GM12878 (cell line): ENCODE measurements around the gene EPB41L4A. TPM values are rescaled to one million over a fixed set of nuclear protein-coding genes. Genes with fewer than 3 reads are reported as not detected.

ENCODE experiments used
- ATAC-seq: fragments of 200-7000 bp; cut with Tn5 transposase; 3 replicates; pipeline ENCODE4 v1.9.1; 2020; ENCODE audit warnings: mild to moderate bottlenecking, moderate library complexity
- BruUV-seq: library from RNA; stranded (reverse); fragments of 400-500 nt; replicated peaks from 2 replicates; lab custom pipeline; 2021; lab: Mats Ljungman, UMichigan
- CTCF ChIA-PET: fragments of 300-600 bp; sonication (Branson Sonifier 250); formaldehyde crosslinking; extraction: SDS; loops from one replicate; lab custom pipeline; 2021; ENCODE audit warnings: inconsistent platforms; lab: Yijun Ruan, JAX
- POLR2A ChIA-PET: fragments of 350-600 bp; formaldehyde crosslinking; extraction: SDS; loops from one replicate; lab custom pipeline; 2021; ENCODE audit warnings: inconsistent platforms; lab: Charles Lee
- RAD21 ChIA-PET: fragments of 300-600 bp; sonication (Branson Sonifier 250); formaldehyde crosslinking; loops from one replicate; lab custom pipeline; 2023; ENCODE audit warnings: antibody characterized with exemption; ENCODE audit not compliant: unreplicated experiment; lab: Charles Lee
- SMC1A ChIA-PET: fragments of 300-600 bp; sonication (Branson Sonifier 250); formaldehyde crosslinking; loops from one replicate; lab custom pipeline; 2023; ENCODE audit not compliant: unreplicated experiment, uncharacterized antibody; lab: Charles Lee
- DNase-seq: peaks from one replicate; pipeline ENCODE4 v3.0.0-alpha.2; 2011; ENCODE audit warnings: low read depth, low spot score
- FAIRE-seq: peaks from 3 replicates; lab custom pipeline; 2011; peaks lifted over from hg19 to GRCh38; lab: Jason Lieb, UNC
- H2AFZ ChIP-seq: 2 replicates; pipeline ENCODE4 v1.6.0; 2011; ENCODE audit warnings: low read depth, low read length, control low read depth; ENCODE audit not compliant: control insufficient read depth
- H3K27ac ChIP-seq: 2 replicates; pipeline ENCODE4 v1.5.1; 2011; ENCODE audit warnings: control low read depth; ENCODE audit not compliant: control insufficient read depth, insufficient read depth
- H3K27me3 ChIP-seq, 2 experiments: replicated peaks in 1 of 2; 2 replicates each; pipeline versions ENCODE4 v1.6.0 to v1.6.1; 2011; ENCODE audit warnings: low read length in 1 of 2; ENCODE audit not compliant: control insufficient read depth in 2 of 2, insufficient read depth in 2 of 2
- H3K36me3 ChIP-seq, 2 experiments: 2 replicates each; pipeline ENCODE4 v1.5.1; 2011; ENCODE audit warnings: low read length in 1 of 2; ENCODE audit not compliant: control insufficient read depth in 2 of 2, insufficient read depth in 2 of 2
- H3K4me1 ChIP-seq: 2 replicates; pipeline ENCODE4 v1.6.1; 2011; ENCODE audit warnings: mild to moderate bottlenecking, low read length, moderate library complexity, mixed read lengths; ENCODE audit not compliant: control insufficient read depth, insufficient read depth
- H3K4me2 ChIP-seq: 2 replicates; pipeline ENCODE4 v1.6.0; 2011; ENCODE audit warnings: control low read depth; ENCODE audit not compliant: control insufficient read depth, insufficient read depth
- H3K4me3 ChIP-seq: fragments of 200-600 bp; sonication (generic); 2 replicates; pipeline ENCODE4 v1.5.1; 2016
- H3K79me2 ChIP-seq: 2 replicates; pipeline ENCODE4 v1.6.0; 2011; ENCODE audit warnings: low read length; ENCODE audit not compliant: control insufficient read depth, insufficient read depth
- H3K9ac ChIP-seq: 2 replicates; pipeline ENCODE4 v1.8.0; 2011; ENCODE audit warnings: low read length, control low read depth, mixed read lengths; ENCODE audit not compliant: control insufficient read depth, insufficient read depth
- H3K9me3 ChIP-seq: replicated peaks from 3 replicates; pipeline ENCODE4 v1.5.1; 2011; ENCODE audit warnings: mild to moderate bottlenecking, low read length; ENCODE audit not compliant: control insufficient read depth, insufficient read depth
- H4K20me1 ChIP-seq: 2 replicates; pipeline ENCODE4 v1.6.0; 2011; ENCODE audit not compliant: control insufficient read depth, insufficient read depth
- ESRRA ChIP-seq: IDR thresholded peaks from 2 replicates; pipeline ENCODE4 v1.6.1; 2012; ENCODE audit warnings: mild to moderate bottlenecking, low read length, improper control_type of control experiment
- JUND ChIP-seq: IDR thresholded peaks from 2 replicates; pipeline ENCODE4 v1.6.1; 2012; ENCODE audit warnings: low read depth, mild to moderate bottlenecking, low read length, improper control_type of control experiment, moderate library complexity
- RELA ChIP-seq: fragments of 450-650 bp; IDR thresholded peaks from 2 replicates; pipeline ENCODE4 v1.8.0; 2014; ENCODE audit warnings: borderline replicate concordance; ENCODE audit not compliant: partially characterized antibody
- SPI1 ChIP-seq: IDR thresholded peaks from 2 replicates; pipeline ENCODE4 v1.6.1; 2011; ENCODE audit warnings: low read depth, mild to moderate bottlenecking, low read length, moderate library complexity, borderline replicate concordance; ENCODE audit not compliant: insufficient read depth
- WRNIP1 ChIP-seq: IDR thresholded peaks from 2 replicates; pipeline ENCODE4 v1.6.1; 2011; ENCODE audit warnings: low read depth, low read length, improper control_type of control experiment, borderline replicate concordance
- WGBS: methylation state at CpG from one replicate; pipeline ENCODE4 v1.1.6; 2016; ENCODE audit warnings: low lambda C conversion rate; ENCODE audit not compliant: insufficient replicate concordance, insufficient coverage; ENCODE audit errors: missing lambda C conversion rate; 5-methylcytosine and 5-hydroxymethylcytosine counted together
- in situ Hi-C: fragments of 300-500 bp; cut with MboI; formaldehyde crosslinking; loops from 9 replicates; pipeline ENCODE4 v1.14.3; 2018; ENCODE audit warnings: mixed read lengths
- intact Hi-C: fragments of 100-400 bp; cut with micrococcal nuclease; formaldehyde crosslinking; loops from one replicate; pipeline ENCODE4 v1.14.2; 2022; ENCODE audit not compliant: unreplicated experiment
- polyA plus RNA-seq, 11 experiments: library from polyadenylated mRNA; depleted of rRNA in 4 of 11; unstranded in 6 of 11; stranded (reverse) in 5 of 11; fragments of >200 nt; fragmentation: Nextera tagmentation in 4 of 11; fragmentation: Illumina TruSeq in 1 of 11; extraction: Ambion mirVana in 4 of 11; extraction: Trizol in 1 of 11; gene quantifications; 1 replicate in 1 of 11; 2 replicates in 10 of 11; pipeline versions ENCODE4 v1.2.1 to v1.2.3, GENCODE V29; 2011 to 2016; ENCODE audit warnings: inconsistent platforms in 2 of 11, missing spikeins in 2 of 11, low read depth in 1 of 11
- total RNA-seq, 4 experiments: library from RNA; depleted of rRNA in 3 of 4; stranded (reverse); fragments of >200 nt in 3 of 4; fragmentation: Illumina TruSeq in 1 of 4; extraction: Trizol in 1 of 4; gene quantifications; 2 replicates each; pipeline versions ENCODE4 v1.2.1 to v1.2.3, GENCODE V29; 2013 to 2021

Gene EPB41L4A
- total and polyA plus RNA-seq, 10 of the 15 experiments (the other 5 are each of a cell fraction or from before 2014, with no cell fraction given): 0.10 to 0.67 (median 0.30) TPM

DNA sequence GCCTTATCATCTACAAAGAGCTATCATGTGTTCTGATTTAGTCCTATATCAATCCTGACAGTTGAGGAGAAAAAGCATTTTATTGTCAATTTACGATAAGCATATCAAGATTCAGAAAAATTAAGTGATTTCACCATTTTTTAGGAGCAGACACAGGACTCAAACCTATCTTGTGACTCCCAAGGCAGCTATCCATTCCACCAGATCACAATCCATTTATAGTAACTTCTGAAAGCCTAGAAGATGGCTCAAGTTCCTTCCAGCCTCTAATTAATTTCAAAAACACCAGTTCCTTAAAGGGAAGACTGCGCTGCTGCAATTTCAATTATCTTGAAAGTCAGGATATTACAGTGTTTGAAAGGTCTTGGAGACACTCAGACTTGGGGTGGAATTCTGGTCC lies 114.3 kb downstream of the EPB41L4A start:
- ATAC-seq (no peak), FAIRE-seq (no peak), DNase-seq (no peak)
- in situ Hi-C loops (no loop called here), intact Hi-C loops (no loop called here)
- Histone ChIP-seq H3K4me2 (no peak overlapping the region), H3K4me3 (no peak overlapping the region), H3K27ac (no peak overlapping the region), H3K9me3 (no peaks in the 10 kb centered on the region), H3K79me2 (no peaks in the 10 kb centered on the region), H3K27me3 (no peaks in the 10 kb centered on the region), H3K9ac (no peak overlapping the region), H2AFZ (no peak overlapping the region), H4K20me1 (no peaks in the 10 kb centered on the region), H3K36me3 (no peaks in the 10 kb centered on the region), H3K4me1 (no peaks in the 10 kb centered on the region)
- POLR2A ChIA-PET: no interaction called here
- RAD21 ChIA-PET: no interaction called here
- CTCF ChIA-PET: interaction anchor here (0.7 kb wide), 1 partner anchor 88 kb away, joined by 3 read pairs; no protein-coding TSS in a partner anchor
- WGBS: 51% methylated on average over 2 of the region's 2 CpGs
- BruUV-seq: no TSS peak
- SMC1A ChIA-PET: no interaction called here
- TF ChIP-seq SPI1: no peak
- no peak for TF ChIP-seq JUND
- TF ChIP-seq WRNIP1: no peak

GRCh38 chr5:112303685-112304084 lies 115.4 kb downstream of the EPB41L4A start:
- in situ Hi-C loops: no loop called here
- ChIA-PET SMC1A (no interaction called here), RAD21 (no interaction called here), POLR2A (no interaction called here), CTCF (interaction anchor here (0.8 kb wide), 1 partner anchor 247 kb away, joined by 3 read pairs; no protein-coding TSS in a partner anchor)
- no peaks in the 10 kb centered on the region for H3K79me2 ChIP-seq
- no peaks in the 10 kb centered on the region for H3K27me3 ChIP-seq
- intact Hi-C loops: no loop called here
- FAIRE-seq: no peak
- 76% methylated on average over 4 of the region's 4 CpGs for WGBS
- no peak for ATAC-seq
- H3K36me3 ChIP-seq: no peaks in the 10 kb centered on the region
- no peak overlapping the region for H3K9ac ChIP-seq
- H2AFZ ChIP-seq: no peak overlapping the region
- no peak overlapping the region for H3K4me2 ChIP-seq
- BruUV-seq: no TSS peak
- no peaks in the 10 kb centered on the region for H3K9me3 ChIP-seq
- no peaks in the 10 kb centered on the region for H4K20me1 ChIP-seq
- TF ChIP-seq ESRRA (no peak), RELA (no peak)
- H3K27ac ChIP-seq: no peak overlapping the region
- no peaks in the 10 kb centered on the region for H3K4me1 ChIP-seq
- DNase-seq: no peak
- no peak overlapping the region for H3K4me3 ChIP-seq
